Neural cell (in vitro differentiated cells): ENCODE results near the gene ILK. TPM values are rescaled to one million over a fixed set of nuclear protein-coding genes. Genes with fewer than 3 reads are reported as not detected.

Experiments
- H2AFZ ChIP-seq: fragments of 200-600, 300-800 bp; sonication (generic), shearing (Covaris generic); 2 replicates; pipeline ENCODE4 v1.6.0; 2014; ENCODE audit warnings: low read depth, mild to moderate bottlenecking, antibody characterized with exemption, low read length, moderate library complexity
- H3F3A ChIP-seq: fragments of 200-600 bp; shearing (Covaris generic); 2 replicates; pipeline ENCODE4 v1.6.1; 2016; ENCODE audit warnings: mild to moderate bottlenecking, moderate library complexity, mixed read lengths, antibody characterized with exemption, low read length; ENCODE audit not compliant: insufficient read depth, poor library complexity, severe bottlenecking
- H3K27ac ChIP-seq: fragments of 200-600, 300-800 bp; sonication (generic), shearing (Covaris generic); 2 replicates; pipeline ENCODE4 v1.5.1; 2014; ENCODE audit warnings: mild to moderate bottlenecking, low read length, moderate library complexity
- H3K27me3 ChIP-seq: fragments of 300-800, 200-600 bp; sonication (generic), shearing (Covaris generic); 2 replicates; pipeline ENCODE4 v1.6.0; 2014; ENCODE audit warnings: mild to moderate bottlenecking, low read depth, low read length, moderate library complexity; ENCODE audit not compliant: insufficient read depth
- H3K36me3 ChIP-seq: fragments of 300-800, 200-600 bp; sonication (generic), shearing (Covaris generic); 2 replicates; pipeline ENCODE4 v1.5.1; 2014; ENCODE audit warnings: mild to moderate bottlenecking, antibody characterized with exemption, low read length, moderate library complexity; ENCODE audit not compliant: insufficient read depth
- H3K4me2 ChIP-seq: fragments of 300-800, 200-600 bp; sonication (generic), shearing (Covaris generic); 2 replicates; pipeline ENCODE4 v1.6.0; 2014; ENCODE audit warnings: mild to moderate bottlenecking, low read length
- H3K4me3 ChIP-seq: fragments of 300-800, 200-600 bp; sonication (generic), shearing (Covaris generic); 2 replicates; pipeline ENCODE4 v1.5.1; 2014; ENCODE audit warnings: mild to moderate bottlenecking, low read length, moderate library complexity
- H3K79me2 ChIP-seq: fragments of 200-600 bp; shearing (Covaris generic); replicated peaks from 2 replicates; pipeline ENCODE4 v1.6.0; 2014; ENCODE audit warnings: mild to moderate bottlenecking, low read length, moderate library complexity; ENCODE audit not compliant: insufficient read depth
- H3K9ac ChIP-seq: fragments of 300-800, 200-600 bp; sonication (generic), shearing (Covaris generic); 2 replicates; pipeline ENCODE4 v1.6.1; 2016; ENCODE audit warnings: mild to moderate bottlenecking, low read length, mixed read lengths
- H3K9me2 ChIP-seq: fragments of 200-600 bp; shearing (Covaris generic); 2 replicates; pipeline ENCODE4 v1.6.1; 2016; ENCODE audit warnings: mild to moderate bottlenecking, low read length, mixed read lengths; ENCODE audit not compliant: insufficient read depth
- H3K9me3 ChIP-seq: fragments of 200-600, 300-800 bp; sonication (generic), shearing (Covaris generic); 2 replicates; pipeline ENCODE4 v1.6.1; 2016; ENCODE audit warnings: mild to moderate bottlenecking, mixed run types, low read length, moderate library complexity, mixed read lengths
- H4K20me1 ChIP-seq: fragments of 200-600 bp; shearing (Covaris generic); 2 replicates; pipeline ENCODE4 v1.6.1; 2016; ENCODE audit warnings: mild to moderate bottlenecking, mixed run types; ENCODE audit not compliant: insufficient read depth
- EP300 ChIP-seq: fragments of 450-650 bp; conservative IDR thresholded peaks from 2 replicates; pipeline ENCODE4 v1.6.1; 2014; ENCODE audit warnings: antibody characterized with exemption, mild to moderate bottlenecking, moderate library complexity; ENCODE audit not compliant: poor library complexity, severe bottlenecking
- EZH2 ChIP-seq: fragments of 200-600, 300-800 bp; shearing (Covaris generic), sonication (generic); IDR thresholded peaks from 2 replicates; pipeline ENCODE4 v1.6.1; 2014; ENCODE audit warnings: antibody characterized with exemption, low read length, borderline replicate concordance, mild to moderate bottlenecking; ENCODE audit not compliant: insufficient read depth, poor library complexity, severe bottlenecking
- MXI1 ChIP-seq: fragments of 450-650 bp; conservative IDR thresholded peaks from 2 replicates; pipeline ENCODE4 v1.6.1; 2014; ENCODE audit warnings: antibody characterized with exemption, mild to moderate bottlenecking; ENCODE audit not compliant: poor library complexity, severe bottlenecking
- POLR2AphosphoS5 ChIP-seq: IDR thresholded peaks from 2 replicates; pipeline ENCODE4 v1.6.1; 2012
- RAD21 ChIP-seq: fragments of 450-650 bp; conservative IDR thresholded peaks from 2 replicates; pipeline ENCODE4 v1.6.1; 2014; ENCODE audit warnings: antibody characterized with exemption, mild to moderate bottlenecking, moderate library complexity
- SMC3 ChIP-seq: fragments of 450-650 bp; conservative IDR thresholded peaks from 2 replicates; pipeline ENCODE4 v1.6.1; 2014; ENCODE audit warnings: antibody characterized with exemption, mild to moderate bottlenecking, moderate library complexity; ENCODE audit not compliant: poor library complexity
- TAF1 ChIP-seq: IDR thresholded peaks from 2 replicates; pipeline ENCODE4 v1.6.1; 2012; ENCODE audit warnings: low read depth
- polyA plus RNA-seq: library from polyadenylated mRNA; depleted of rRNA; stranded (reverse); fragments of >200 nt; gene quantifications from 2 replicates; pipeline ENCODE4 v1.2.3, GENCODE V29; 2014
- TF ChIP-seq, protein P1 (sequence below): fragments of 450-650 bp; IDR thresholded peaks from 2 replicates; pipeline ENCODE4 v1.5.1; 2014; ENCODE audit warnings: antibody characterized with exemption, mild to moderate bottlenecking, moderate library complexity; ENCODE audit not compliant: poor library complexity, severe bottlenecking
- TF ChIP-seq, protein P2 (sequence below): IDR thresholded peaks from 2 replicates; pipeline ENCODE4 v1.6.1; 2012; ENCODE audit warnings: borderline replicate concordance

ILK gene
- polyA plus RNA-seq, 1 donor from 2014 or later: 68.8 TPM

DNA sequence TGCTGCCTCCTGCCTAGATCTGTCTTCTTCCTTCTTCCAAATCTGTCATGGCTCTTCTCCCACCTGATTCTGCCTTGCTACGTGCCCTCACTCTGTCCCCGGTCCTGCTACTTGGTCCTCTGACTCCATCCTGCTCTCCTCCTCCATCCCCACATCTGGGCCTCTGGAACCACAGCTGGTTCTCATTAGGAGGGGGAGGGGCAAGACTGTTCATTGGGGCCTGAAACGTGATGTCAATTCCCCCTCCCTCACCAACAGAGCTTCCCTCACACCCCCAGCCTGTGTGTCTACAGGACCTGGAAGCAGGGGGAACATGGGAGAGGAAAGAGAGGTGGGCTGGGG lies 43.0 kb downstream of the ILK start:
- Histone ChIP-seq H2AFZ (no peak overlapping the region), H3K79me2 (peaks cover 90% of the 10 kb centered on the region), H4K20me1 (peaks cover 66% of the 10 kb centered on the region), H3F3A (no peaks in the 10 kb centered on the region), H3K9ac (no peak overlapping the region), H3K4me3 (peak overlapping the region; percentile 35), H3K36me3 (no peaks in the 10 kb centered on the region), H3K9me2 (no peaks in the 10 kb centered on the region), H3K4me2 (no peak overlapping the region), H3K27ac (no peak overlapping the region), H3K9me3 (no peaks in the 10 kb centered on the region), H3K27me3 (no peaks in the 10 kb centered on the region)
- TF ChIP-seq EZH2 (no peak), MXI1 (no peak)

DNA sequence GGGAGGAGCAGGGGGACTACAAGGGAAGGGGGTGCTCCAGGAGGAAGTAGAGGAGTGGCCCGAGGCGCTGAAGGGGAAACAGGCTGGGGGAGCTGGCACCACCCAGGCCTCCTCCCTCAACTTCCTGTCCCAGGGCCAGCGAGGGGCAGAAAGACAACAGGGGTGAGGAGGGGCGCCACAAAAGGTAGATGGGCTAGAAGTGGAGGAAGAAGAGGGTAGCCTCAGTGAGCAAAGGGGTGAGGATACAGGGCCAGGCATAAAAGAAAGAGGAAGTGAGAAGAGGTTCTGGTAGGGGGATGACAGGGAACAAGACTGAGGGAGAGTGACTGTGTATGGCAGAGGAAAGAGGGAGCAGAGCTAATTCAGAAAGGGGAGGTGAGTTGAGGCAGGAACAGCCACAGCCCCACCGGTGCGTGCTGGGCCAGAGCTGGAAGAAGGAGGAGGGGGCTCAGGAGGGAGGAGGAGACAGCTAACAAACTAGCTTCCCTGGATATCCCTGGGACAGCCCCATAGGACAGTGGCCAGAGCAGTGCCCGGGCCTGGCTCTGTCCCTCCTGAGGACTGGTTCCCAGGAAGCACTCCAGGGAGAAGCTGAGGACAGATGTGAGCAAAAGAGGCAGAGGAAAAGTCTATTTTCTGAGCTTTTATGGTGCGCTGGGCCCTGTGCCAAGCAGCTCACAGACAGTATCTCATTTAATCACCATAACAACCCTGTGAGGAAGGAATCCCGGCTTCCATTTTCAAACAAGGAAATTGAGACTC lies 43.5 kb downstream of the ILK start:
- TF ChIP-seq POLR2AphosphoS5 (no peak), EZH2 (no peak)
- TF ChIP-seq, protein P1, sequence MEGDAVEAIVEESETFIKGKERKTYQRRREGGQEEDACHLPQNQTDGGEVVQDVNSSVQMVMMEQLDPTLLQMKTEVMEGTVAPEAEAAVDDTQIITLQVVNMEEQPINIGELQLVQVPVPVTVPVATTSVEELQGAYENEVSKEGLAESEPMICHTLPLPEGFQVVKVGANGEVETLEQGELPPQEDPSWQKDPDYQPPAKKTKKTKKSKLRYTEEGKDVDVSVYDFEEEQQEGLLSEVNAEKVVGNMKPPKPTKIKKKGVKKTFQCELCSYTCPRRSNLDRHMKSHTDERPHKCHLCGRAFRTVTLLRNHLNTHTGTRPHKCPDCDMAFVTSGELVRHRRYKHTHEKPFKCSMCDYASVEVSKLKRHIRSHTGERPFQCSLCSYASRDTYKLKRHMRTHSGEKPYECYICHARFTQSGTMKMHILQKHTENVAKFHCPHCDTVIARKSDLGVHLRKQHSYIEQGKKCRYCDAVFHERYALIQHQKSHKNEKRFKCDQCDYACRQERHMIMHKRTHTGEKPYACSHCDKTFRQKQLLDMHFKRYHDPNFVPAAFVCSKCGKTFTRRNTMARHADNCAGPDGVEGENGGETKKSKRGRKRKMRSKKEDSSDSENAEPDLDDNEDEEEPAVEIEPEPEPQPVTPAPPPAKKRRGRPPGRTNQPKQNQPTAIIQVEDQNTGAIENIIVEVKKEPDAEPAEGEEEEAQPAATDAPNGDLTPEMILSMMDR: no peak
- Histone ChIP-seq H3K9ac (no peak overlapping the region), H3K79me2 (peaks cover 92% of the 10 kb centered on the region), H3K9me2 (no peaks in the 10 kb centered on the region), H3K4me3 (peak overlapping the region; percentile 35), H3F3A (no peaks in the 10 kb centered on the region), H3K4me2 (no peak overlapping the region), H3K27ac (no peak overlapping the region), H4K20me1 (peaks cover 60% of the 10 kb centered on the region), H3K27me3 (no peaks in the 10 kb centered on the region), H3K9me3 (no peaks in the 10 kb centered on the region), H2AFZ (no peak overlapping the region), H3K36me3 (no peaks in the 10 kb centered on the region)

DNA sequence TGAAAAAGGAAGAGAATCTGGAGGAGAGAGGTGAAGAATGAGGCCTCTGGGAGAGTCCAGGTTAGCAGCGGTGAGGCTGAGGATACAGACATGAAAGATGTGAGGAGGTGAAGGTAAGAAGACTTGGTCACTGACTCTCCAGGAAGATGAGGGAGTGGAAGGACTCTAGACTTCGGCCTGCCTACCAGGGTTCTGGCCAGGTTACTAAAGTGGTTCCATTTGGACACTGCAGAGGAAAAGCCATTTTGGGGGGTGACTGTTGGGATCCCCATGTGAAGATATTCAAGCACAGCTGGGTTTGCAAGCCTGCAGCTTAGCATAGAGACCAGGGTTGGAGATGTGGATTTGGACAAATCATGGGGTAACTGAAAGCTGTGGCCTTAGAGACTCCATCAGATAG lies 44.3 kb downstream of the ILK start:
- no peaks in the 10 kb centered on the region for H3K9me2 ChIP-seq
- H3F3A ChIP-seq: no peaks in the 10 kb centered on the region
- peaks cover 60% of the 10 kb centered on the region for H4K20me1 ChIP-seq
- TF ChIP-seq RAD21 (no peak), TAF1 (no peak), POLR2AphosphoS5 (no peak)
- no peak overlapping the region for H3K9ac ChIP-seq
- H3K79me2 ChIP-seq: peaks cover 96% of the 10 kb centered on the region
- no peaks in the 10 kb centered on the region for H3K9me3 ChIP-seq
- no peak overlapping the region for H3K27ac ChIP-seq
- H2AFZ ChIP-seq: no peak overlapping the region
- no peaks in the 10 kb centered on the region for H3K36me3 ChIP-seq
- no peaks in the 10 kb centered on the region for H3K27me3 ChIP-seq
- no peak overlapping the region for H3K4me2 ChIP-seq
- H3K4me3 ChIP-seq: no peak overlapping the region

DNA sequence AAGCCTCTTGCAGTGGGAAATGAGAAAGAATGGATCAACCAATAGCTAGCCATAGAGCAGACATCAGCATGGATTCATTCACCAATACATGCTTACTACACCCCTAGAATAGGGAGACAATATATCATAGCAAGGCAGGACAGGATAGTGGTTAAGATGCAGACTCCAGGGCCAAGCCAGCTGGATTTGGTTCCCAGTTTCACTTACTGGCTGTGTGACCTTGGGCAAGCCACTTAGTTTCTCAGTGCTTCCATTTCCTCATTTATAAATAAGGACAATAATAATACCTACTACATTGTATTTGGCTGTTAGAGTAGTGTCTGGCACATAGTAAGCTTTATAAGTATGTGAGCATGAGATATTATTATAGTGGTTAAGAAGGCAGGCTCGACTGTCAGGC lies 44.9 kb downstream of the ILK start:
- H3K36me3 ChIP-seq: no peaks in the 10 kb centered on the region
- no peak for TF ChIP-seq SMC3
- TF ChIP-seq, protein P2, sequence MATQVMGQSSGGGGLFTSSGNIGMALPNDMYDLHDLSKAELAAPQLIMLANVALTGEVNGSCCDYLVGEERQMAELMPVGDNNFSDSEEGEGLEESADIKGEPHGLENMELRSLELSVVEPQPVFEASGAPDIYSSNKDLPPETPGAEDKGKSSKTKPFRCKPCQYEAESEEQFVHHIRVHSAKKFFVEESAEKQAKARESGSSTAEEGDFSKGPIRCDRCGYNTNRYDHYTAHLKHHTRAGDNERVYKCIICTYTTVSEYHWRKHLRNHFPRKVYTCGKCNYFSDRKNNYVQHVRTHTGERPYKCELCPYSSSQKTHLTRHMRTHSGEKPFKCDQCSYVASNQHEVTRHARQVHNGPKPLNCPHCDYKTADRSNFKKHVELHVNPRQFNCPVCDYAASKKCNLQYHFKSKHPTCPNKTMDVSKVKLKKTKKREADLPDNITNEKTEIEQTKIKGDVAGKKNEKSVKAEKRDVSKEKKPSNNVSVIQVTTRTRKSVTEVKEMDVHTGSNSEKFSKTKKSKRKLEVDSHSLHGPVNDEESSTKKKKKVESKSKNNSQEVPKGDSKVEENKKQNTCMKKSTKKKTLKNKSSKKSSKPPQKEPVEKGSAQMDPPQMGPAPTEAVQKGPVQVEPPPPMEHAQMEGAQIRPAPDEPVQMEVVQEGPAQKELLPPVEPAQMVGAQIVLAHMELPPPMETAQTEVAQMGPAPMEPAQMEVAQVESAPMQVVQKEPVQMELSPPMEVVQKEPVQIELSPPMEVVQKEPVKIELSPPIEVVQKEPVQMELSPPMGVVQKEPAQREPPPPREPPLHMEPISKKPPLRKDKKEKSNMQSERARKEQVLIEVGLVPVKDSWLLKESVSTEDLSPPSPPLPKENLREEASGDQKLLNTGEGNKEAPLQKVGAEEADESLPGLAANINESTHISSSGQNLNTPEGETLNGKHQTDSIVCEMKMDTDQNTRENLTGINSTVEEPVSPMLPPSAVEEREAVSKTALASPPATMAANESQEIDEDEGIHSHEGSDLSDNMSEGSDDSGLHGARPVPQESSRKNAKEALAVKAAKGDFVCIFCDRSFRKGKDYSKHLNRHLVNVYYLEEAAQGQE: no peak
- no peak for TF ChIP-seq EP300
- TF ChIP-seq EZH2: no peak
- TF ChIP-seq, protein P1: no peak
- no peak for TF ChIP-seq POLR2AphosphoS5
- TF ChIP-seq RAD21: no peak
- TF ChIP-seq MXI1: no peak
- no peak for TF ChIP-seq TAF1

More for the DNA sequence above, 44.9 kb downstream of the ILK start:
- Histone ChIP-seq H3K4me2 (no peak overlapping the region), H3K9me2 (no peaks in the 10 kb centered on the region), H3K27me3 (no peaks in the 10 kb centered on the region), H2AFZ (no peak overlapping the region), H3K4me3 (no peak overlapping the region), H3K79me2 (peaks cover 98% of the 10 kb centered on the region), H3K9me3 (no peaks in the 10 kb centered on the region), H3F3A (no peaks in the 10 kb centered on the region), H3K27ac (no peak overlapping the region), H3K9ac (no peak overlapping the region), H4K20me1 (peaks cover 54% of the 10 kb centered on the region)
